HepG2 (cell line): ENCODE data around the gene DPP3. TPM values are rescaled to one million over a fixed set of nuclear protein-coding genes. Genes with fewer than 3 reads are reported as not detected.

ENCODE experiments used
- AFF4 ChIP-seq: sonication (generic); formaldehyde crosslinking; IDR thresholded peaks from 2 replicates; pipeline ENCODE4 v1.4.0; 2020; ENCODE audit warnings: missing genetic modification reagents
- ATRX ChIP-seq: sonication (generic); formaldehyde crosslinking; IDR thresholded peaks from 2 replicates; pipeline ENCODE4 v1.4.0; 2020; ENCODE audit warnings: missing genetic modification reagents, borderline replicate concordance
- BATF2 ChIP-seq: sonication (generic); formaldehyde crosslinking; IDR thresholded peaks from 2 replicates; pipeline ENCODE4 v1.8.0; 2022; ENCODE audit warnings: mild to moderate bottlenecking, missing genetic modification reagents, moderate library complexity
- HMG20B ChIP-seq: conservative IDR thresholded peaks from 2 replicates; pipeline ENCODE4 v1.6.1; 2016; ENCODE audit warnings: missing genetic modification reagents, missing compliant biosample characterization
- HNF4G ChIP-seq, 2 experiments: sonication (generic) in 1 of 2; formaldehyde crosslinking in 1 of 2; IDR thresholded peaks; 2 replicates each; pipeline versions ENCODE4 v1.4.0 to v1.6.1; 2011 to 2020; ENCODE audit warnings: borderline replicate concordance in 2 of 2, low read depth in 2 of 2, mild to moderate bottlenecking in 2 of 2, low read length in 1 of 2, missing genetic modification reagents in 1 of 2, moderate library complexity in 1 of 2
- NBN ChIP-seq: fragments of 450-650 bp; conservative IDR thresholded peaks from 2 replicates; pipeline ENCODE4 v1.6.1; 2017
- TSC22D2 ChIP-seq: sonication (generic); formaldehyde crosslinking; IDR thresholded peaks from 2 replicates; pipeline ENCODE4 v1.5.1; 2020; ENCODE audit warnings: missing genetic modification reagents, mild to moderate bottlenecking, borderline replicate concordance
- ZBTB2 ChIP-seq: sonication (generic); formaldehyde crosslinking; IDR thresholded peaks from 2 replicates; pipeline ENCODE4 v1.8.0; 2022; ENCODE audit warnings: low read depth, missing genetic modification reagents
- ZBTB42 ChIP-seq: sonication (generic); formaldehyde crosslinking; IDR thresholded peaks from 2 replicates; pipeline ENCODE4 v1.5.0; 2020; ENCODE audit warnings: mild to moderate bottlenecking, missing genetic modification reagents
- ZEB1 ChIP-seq: IDR thresholded peaks from 2 replicates; pipeline ENCODE4 v1.6.1; 2012; ENCODE audit warnings: mild to moderate bottlenecking, low read depth, inconsistent platforms; ENCODE audit not compliant: insufficient replicate concordance
- ZFP41 ChIP-seq: sonication (generic); formaldehyde crosslinking; IDR thresholded peaks from 2 replicates; pipeline ENCODE4 v1.4.0; 2020; ENCODE audit warnings: mild to moderate bottlenecking, missing genetic modification reagents, borderline replicate concordance
- ZNF205 ChIP-seq: IDR thresholded peaks from 2 replicates; pipeline ENCODE4 v1.6.1; 2018; ENCODE audit warnings: missing biosample characterization, missing genetic modification reagents
- ZNF224 ChIP-seq: sonication (generic); formaldehyde crosslinking; IDR thresholded peaks from 2 replicates; pipeline ENCODE4 v1.5.0; 2020; ENCODE audit warnings: mild to moderate bottlenecking, missing genetic modification reagents
- ZNF430 ChIP-seq: sonication (generic); formaldehyde crosslinking; IDR thresholded peaks from 2 replicates; pipeline ENCODE4 v1.9.0; 2021; ENCODE audit warnings: mild to moderate bottlenecking, missing genetic modification reagents
- ZNF687 ChIP-seq: sonication (generic); formaldehyde crosslinking; IDR thresholded peaks from 2 replicates; pipeline ENCODE4 v1.5.1; 2020; ENCODE audit warnings: mild to moderate bottlenecking, missing genetic modification reagents, moderate library complexity
- ZNF761 ChIP-seq: sonication (generic); formaldehyde crosslinking; conservative IDR thresholded peaks from 2 replicates; pipeline ENCODE4 v1.4.0; 2020; ENCODE audit warnings: mild to moderate bottlenecking, missing genetic modification reagents
- polyA plus RNA-seq, 8 experiments: library from polyadenylated mRNA; depleted of rRNA in 3 of 8; stranded (reverse) in 7 of 8; unstranded in 1 of 8; fragments of >200 nt; fragmentation: Illumina TruSeq in 4 of 8; extraction: Trizol in 4 of 8; gene quantifications; 2 replicates each; pipeline versions ENCODE4 v1.2.1 to v1.2.3, GENCODE V29; 2011 to 2016; ENCODE audit warnings: low read depth in 4 of 8, missing spikeins in 1 of 8, mixed read lengths in 1 of 8; ENCODE audit not compliant: insufficient read depth in 1 of 8
- total RNA-seq, 5 experiments: library from RNA; depleted of rRNA; stranded (reverse); fragments of >200 nt; fragmentation: Illumina TruSeq; extraction: Trizol; gene quantifications; 2 replicates each; pipeline ENCODE4 v1.2.3, GENCODE V29; 2016; ENCODE audit warnings: low read depth in 1 of 5

DPP3 gene
- total and polyA plus RNA-seq, 2 of the 13 experiments (the other 11 are each of a cell fraction or from before 2014, with no cell fraction given) = 38.4 to 59.8 TPM

- TF ChIP-seq AFF4 (no peak), TSC22D2 (CRISPR knock-in tag) (no peak), NBN (no peak), BATF2 (no peak), ZBTB42 (CRISPR knock-in tag) (no peak), ZBTB2 (CRISPR knock-in tag) (no peak; the same call in 1 of the 2 replicates), HNF4G (IDR thresholded peaks at IDR 0.05; ENCODE audit: borderline replicate concordance, low read depth, low read length) (no peak), HNF4G (CRISPR knock-in tag; IDR thresholded peaks at IDR 0.05; ENCODE audit: borderline replicate concordance, low read depth) (no peak), ZNF205 (no peak), ZNF430 (CRISPR knock-in tag) (no peak), ZNF224 (no peak), HMG20B (no peak), ZNF761 (CRISPR knock-in tag) (0 out of 2 replicates have a peak, but pooled peaks have one; percentile 17), ZNF687 (CRISPR knock-in tag) (no peak), ATRX (no peak), ZEB1 (no peak), ZFP41 (CRISPR knock-in tag) (no peak; the same call in 1 of the 2 replicates)
Measured at GRCh38 chr11:66479394-66480116, 679 bp upstream of the DPP3 start (continued).
